Prostate gland (tissue), 2 donors: ENCODE measurements around the gene PARVB. TPM values are rescaled to one million over a fixed set of nuclear protein-coding genes. Genes with fewer than 3 reads are reported as not detected.

Experiments used
- DNase-seq: peaks from one replicate; pipeline ENCODE4 v3.0.0-alpha.2; 2019; ENCODE audit warnings: low spot score
- H3K27ac ChIP-seq, 2 donors: fragments of 200-600 bp; sonication (generic); 2 replicates each; pipeline ENCODE4 v1.5.1; 2017 to 2019
- H3K27me3 ChIP-seq: fragments of 200-600 bp; sonication (generic); replicated peaks from 2 replicates; pipeline ENCODE4 v1.5.1; 2019; ENCODE audit not compliant: insufficient read depth
- H3K36me3 ChIP-seq, 2 donors: fragments of 200-600 bp; sonication (generic); 1 replicate in 1 of 2; 2 replicates in 1 of 2; pipeline versions ENCODE4 v1.5.1 to v1.8.1; 2017 to 2019
- H3K4me1 ChIP-seq: fragments of 200-600 bp; sonication (generic); replicated peaks from 2 replicates; pipeline ENCODE4 v1.5.1; 2019
- H3K4me3 ChIP-seq, 2 donors: fragments of 200-600 bp; sonication (generic); 2 replicates each; pipeline ENCODE4 v1.5.1; 2017 to 2019
- H3K9me3 ChIP-seq: fragments of 200-600 bp; sonication (generic); 2 replicates; pipeline ENCODE4 v1.5.1; 2017
- CTCF ChIP-seq, 4 experiments: fragments of 200-600 bp in 2 of 4; fragments of 450-650 bp in 2 of 4; sonication (generic) in 2 of 4; IDR thresholded peaks; 1 replicate in 3 of 4; 2 replicates in 1 of 4; pipeline ENCODE4 v1.5.1; 2016 to 2019; ENCODE audit warnings: antibody characterized with exemption in 4 of 4, mild to moderate bottlenecking in 2 of 4, moderate library complexity in 2 of 4
- POLR2A ChIP-seq: fragments of 450-650 bp; IDR thresholded peaks from one replicate; pipeline ENCODE4 v1.6.1; 2016; ENCODE audit warnings: antibody characterized with exemption, mild to moderate bottlenecking
- POLR2AphosphoS5 ChIP-seq: sonication (generic); formaldehyde crosslinking; IDR thresholded peaks from one replicate; pipeline ENCODE4 v1.6.1; 2017; ENCODE audit warnings: antibody characterized with exemption
- WGBS: methylation state at CpG from one replicate; pipeline ENCODE4 v1.1.5; 2018; 5-methylcytosine and 5-hydroxymethylcytosine counted together
- intact Hi-C: fragments of 100-400 bp; cut with DNase I; formaldehyde crosslinking; loops from one replicate; pipeline ENCODE4 v1.14.2; 2022
- total RNA-seq, 2 donors: library from RNA; depleted of rRNA; stranded (reverse); fragments of >200 nt; gene quantifications; one replicate each; pipeline ENCODE4 v1.1.0, GENCODE V29; 2016

Gene PARVB
- total RNA-seq, 2 donors from 2014 or later, result 11.7 to 28.4 TPM

DNA sequence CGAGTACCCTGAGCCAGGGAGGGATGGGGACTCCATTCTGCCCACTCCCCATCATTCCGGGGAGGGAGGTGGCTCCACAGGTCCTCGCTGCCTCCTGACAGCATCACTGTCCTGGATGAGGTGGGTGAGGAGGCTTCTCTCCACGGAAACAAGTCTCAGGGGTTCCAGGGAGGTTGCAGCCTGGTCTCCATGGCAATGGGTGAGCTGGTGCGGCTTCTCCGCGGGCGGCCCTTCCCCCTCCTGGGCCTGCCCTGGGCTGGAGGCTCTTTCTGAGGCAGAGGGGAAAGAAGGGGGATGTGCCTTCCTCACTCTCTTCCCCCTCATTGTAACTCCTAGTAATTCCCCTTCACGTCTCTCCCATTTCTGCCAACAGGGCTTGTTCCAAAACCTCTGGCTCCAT is 119.5 kb downstream of the PARVB start:
- H3K4me1 ChIP-seq, result no peaks in the 10 kb centered on the region
- WGBS, result 52% methylated on average over 8 of the region's 9 CpGs

DNA sequence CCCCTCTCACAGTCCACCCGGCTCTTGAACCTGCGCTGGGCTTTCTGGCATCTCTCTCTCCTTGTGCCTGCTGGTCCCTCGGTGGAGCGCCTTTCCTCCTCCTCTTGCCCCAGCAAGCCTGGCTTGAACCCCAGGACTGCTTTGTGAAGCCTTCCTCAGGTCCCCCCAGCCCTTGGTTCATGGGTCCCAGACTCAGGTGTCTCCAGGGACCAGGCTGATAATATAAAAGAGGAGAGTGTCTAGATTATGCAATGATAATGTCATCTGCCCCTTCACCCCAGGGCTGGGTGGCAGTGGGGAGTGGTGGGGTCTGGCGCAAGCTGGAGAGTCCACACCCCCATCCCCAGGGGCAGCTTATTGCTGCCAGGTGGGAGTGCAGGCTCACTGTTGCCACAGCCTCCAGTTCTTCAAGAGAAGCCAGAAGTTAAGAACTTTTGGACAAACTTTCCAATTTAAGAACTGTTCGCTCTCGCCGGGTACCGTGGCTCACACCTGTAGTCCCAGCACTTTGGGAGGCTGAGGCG is 120.0 kb downstream of the PARVB start:
- no peaks in the 10 kb centered on the region for H3K36me3 ChIP-seq
- intact Hi-C loops, result no loop called here
- no peak overlapping the region for H3K4me3 ChIP-seq
- DNase-seq, result no peak
- no peak for TF ChIP-seq CTCF (IDR thresholded peaks at IDR 0.05)
- TF ChIP-seq POLR2AphosphoS5, result no peak
- TF ChIP-seq POLR2A, result no peak
- 92% methylated on average over 10 of the region's 10 CpGs for WGBS
- no peaks in the 10 kb centered on the region for H3K27me3 ChIP-seq
- no peak overlapping the region for H3K27ac ChIP-seq
- H3K4me1 ChIP-seq, result no peaks in the 10 kb centered on the region
- no peaks in the 10 kb centered on the region for H3K9me3 ChIP-seq

More for the DNA sequence above, 119.5 kb downstream of the PARVB start:
- TF ChIP-seq CTCF (IDR thresholded peaks at IDR 0.05), result no peak
- TF ChIP-seq POLR2A, result no peak
- no peak for TF ChIP-seq POLR2AphosphoS5
- Histone ChIP-seq H3K4me3 (no peak overlapping the region), H3K27ac (no peak overlapping the region), H3K36me3 (no peaks in the 10 kb centered on the region), H3K27me3 (no peaks in the 10 kb centered on the region), H3K9me3 (no peaks in the 10 kb centered on the region)
- DNase-seq, result no peak
- intact Hi-C loops, result no loop called here

DNA sequence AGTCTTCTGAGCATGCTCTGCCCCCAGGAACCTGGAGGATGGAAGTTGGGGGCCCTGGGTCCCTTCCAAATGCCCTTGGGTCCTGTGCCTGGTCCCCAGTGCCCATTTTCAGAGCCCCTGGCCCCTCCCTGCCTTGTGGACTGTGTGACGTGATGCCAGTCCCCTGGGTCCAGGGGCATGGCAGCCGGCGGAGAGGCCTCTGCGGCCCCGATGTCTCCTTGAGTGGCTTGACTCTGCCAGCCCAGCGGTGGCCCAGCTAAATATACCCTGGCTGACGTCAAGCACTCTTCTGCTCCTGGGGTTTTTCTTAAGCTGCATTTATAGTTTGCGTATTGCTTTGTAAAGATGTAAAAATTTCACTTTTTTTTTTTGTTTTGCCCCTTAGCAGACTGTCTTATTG is 121.4 kb downstream of the PARVB start:
- Histone ChIP-seq H3K9me3 (no peaks in the 10 kb centered on the region), H3K4me1 (no peaks in the 10 kb centered on the region), H3K27me3 (no peaks in the 10 kb centered on the region), H3K36me3 (no peaks in the 10 kb centered on the region), H3K4me3 (no peak overlapping the region), H3K27ac (no peak overlapping the region)
- TF ChIP-seq POLR2A (no peak), CTCF (IDR thresholded peaks at IDR 0.05) (no peak), POLR2AphosphoS5 (no peak)
- intact Hi-C loops, result no loop called here
- DNase-seq, result no peak
- 95% methylated on average over 8 of the region's 8 CpGs for WGBS

DNA sequence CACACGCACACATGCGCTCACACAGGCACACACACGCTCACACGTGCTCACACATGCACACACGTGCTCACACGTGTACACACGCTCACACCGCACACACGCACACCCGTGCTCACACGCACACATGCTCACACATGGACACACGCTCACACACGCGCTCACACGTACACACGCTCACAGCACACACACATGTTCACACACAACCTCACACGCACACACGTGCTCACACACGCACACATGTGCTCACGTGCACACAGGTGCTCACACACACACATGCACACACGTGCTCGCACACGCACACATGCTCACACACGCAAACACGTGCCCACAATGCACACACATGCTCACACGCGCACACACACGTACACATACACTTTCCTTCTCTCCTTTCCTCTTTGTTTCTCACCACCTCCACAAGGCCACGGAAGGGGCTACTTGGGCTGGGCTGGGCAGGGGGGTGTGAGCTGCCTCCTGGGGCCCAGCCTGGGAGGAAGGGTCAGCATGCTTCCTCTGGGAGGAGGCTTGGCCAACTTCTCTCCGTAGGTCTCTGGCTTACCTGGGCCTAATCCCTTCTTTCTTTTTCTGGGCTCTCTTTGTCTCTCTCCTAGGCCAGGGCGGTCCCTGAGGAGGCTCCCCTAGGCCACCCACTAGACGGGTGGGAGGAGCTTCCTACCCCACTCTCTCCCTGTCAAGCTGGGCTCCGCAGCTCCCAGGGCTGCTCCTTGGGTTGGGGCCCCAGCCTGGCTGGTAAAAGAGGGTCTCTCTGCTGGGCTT is 122.2 kb downstream of the PARVB start:
- no peaks in the 10 kb centered on the region for H3K9me3 ChIP-seq

More for the DNA sequence above, 122.2 kb downstream of the PARVB start:
- intact Hi-C loops, result no loop called here
- TF ChIP-seq POLR2A (no peak), POLR2AphosphoS5 (no peak), CTCF (IDR thresholded peaks at IDR 0.05) (no peak)
- Histone ChIP-seq H3K4me1 (no peaks in the 10 kb centered on the region), H3K27me3 (no peaks in the 10 kb centered on the region), H3K36me3 (no peaks in the 10 kb centered on the region), H3K27ac (no peak overlapping the region), H3K4me3 (no peak overlapping the region)
- DNase-seq, result no peak
- 93% methylated on average over 33 of the region's 33 CpGs for WGBS
